ENCODE data around the gene CCNB1IP1.
"Not testable (repeated sequence)": the region's sequence is repeated elsewhere in the genome, so short reads cannot be mapped to it uniquely, and the experiment has no call there.

Gene CCNB1IP1

GRCh38 chr14:20332788-20333493 is at the start of gene CCNB1IP1:
Gene CCNB1IP1 (minus strand): TSS chr14:20333279. CDS start chr14:20316523, 16,756 bp downstream.
- peaks cover 17% of the 10 kb centered on the region for H3K4me1 Mint-ChIP-seq
- peak; percentile 17 to 41 for DNase-seq (ENCODE audit: low spot score in 2 of 2)
- H3K27me3 Mint-ChIP-seq, result no peaks in the 10 kb centered on the region
- peak within 1 kb of the TSS; percentile 96 for H3K4me3 Mint-ChIP-seq
- ATAC-seq (ENCODE audit: low read depth), result peak; percentile 98
- H3K27ac Mint-ChIP-seq, result peak within 1 kb of the TSS; percentile 92
- no peaks in the 10 kb centered on the region for H3K36me3 Mint-ChIP-seq
- H3K9me3 Mint-ChIP-seq, result no peaks in the 10 kb centered on the region

GRCh38 chr14:20382526-20382925 is 49.4 kb upstream of the CCNB1IP1 start:
- Mint-ChIP-seq H3K4me1 (peaks cover 1% of the 10 kb centered on the region), H3K27ac (peak overlapping the region; percentile 18), H3K36me3 (peaks cover 50% of the 10 kb centered on the region), H3K9me3 (no peaks in the 10 kb centered on the region), H3K4me3 (no peak overlapping the region), H3K27me3 (no peaks in the 10 kb centered on the region)
- DNase-seq (ENCODE audit: low spot score in 2 of 2), result no peak
- no peak for ATAC-seq (ENCODE audit: low read depth)

DNA sequence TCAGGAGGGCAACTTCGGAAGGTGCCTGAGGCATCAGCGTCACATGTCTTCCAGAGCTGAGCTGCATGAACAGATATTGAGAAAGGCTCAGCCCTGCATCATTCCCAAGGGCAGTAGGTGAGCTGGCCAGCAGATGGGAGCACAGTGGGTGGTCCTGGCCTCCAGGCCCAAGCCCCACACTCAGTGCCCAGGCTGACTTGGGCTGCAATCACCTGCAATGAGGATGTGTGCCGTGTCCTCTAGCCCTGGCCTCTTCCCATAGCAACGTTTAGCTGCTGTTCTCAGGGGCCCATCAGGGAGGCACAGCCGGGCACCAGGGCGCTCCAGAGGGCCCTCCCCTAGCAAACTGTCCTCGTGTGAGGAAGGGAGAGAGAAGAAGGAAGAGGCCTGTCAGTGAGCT is 48.3 kb upstream of the CCNB1IP1 start:
- ATAC-seq (ENCODE audit: low read depth), result no peak
- no peaks in the 10 kb centered on the region for H3K9me3 Mint-ChIP-seq
- no peak overlapping the region for H3K4me3 Mint-ChIP-seq
- no peaks in the 10 kb centered on the region for H3K4me1 Mint-ChIP-seq
- H3K27me3 Mint-ChIP-seq, result no peaks in the 10 kb centered on the region
- peak overlapping the region; percentile 32 for H3K27ac Mint-ChIP-seq
- DNase-seq (ENCODE audit: low spot score in 2 of 2), result no peak
- H3K36me3 Mint-ChIP-seq, result peaks cover 56% of the 10 kb centered on the region

DNA sequence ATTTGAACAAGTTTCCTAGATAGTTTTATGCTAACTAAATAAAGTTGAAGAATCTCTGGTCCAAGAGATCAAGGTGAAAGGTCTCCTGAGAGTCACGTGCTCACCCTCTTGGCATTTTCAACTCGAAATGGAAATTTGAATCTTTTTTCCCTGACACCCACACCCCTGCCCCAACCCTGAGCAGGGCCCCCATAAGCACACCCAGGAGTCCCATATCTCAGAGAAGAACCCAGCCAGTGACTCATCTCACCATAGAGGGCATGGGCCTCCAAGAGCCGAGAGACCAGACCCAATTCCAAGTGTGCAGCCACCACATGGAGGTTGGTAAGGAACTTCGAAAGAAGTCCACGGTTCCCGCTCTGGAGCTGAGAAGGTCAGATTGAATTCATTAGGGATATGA is 47.6 kb upstream of the CCNB1IP1 start:
- peaks cover 57% of the 10 kb centered on the region for H3K36me3 Mint-ChIP-seq
- no peaks in the 10 kb centered on the region for H3K9me3 Mint-ChIP-seq
- no peaks in the 10 kb centered on the region for H3K4me1 Mint-ChIP-seq
- H3K4me3 Mint-ChIP-seq, result no peak overlapping the region
- no peak for ATAC-seq (ENCODE audit: low read depth)
- H3K27me3 Mint-ChIP-seq, result no peaks in the 10 kb centered on the region
- DNase-seq (ENCODE audit: low spot score in 2 of 2), result no peak
- H3K27ac Mint-ChIP-seq, result peak overlapping the region; percentile 32

- DNase-seq (ENCODE audit: low spot score in 2 of 2) (no peak), ATAC-seq (ENCODE audit: low read depth) (no peak)
- Mint-ChIP-seq H3K4me1 (no peaks in the 10 kb centered on the region), H3K27ac (peak overlapping the region; percentile 60), H3K9me3 (no peaks in the 10 kb centered on the region), H3K4me3 (no peak overlapping the region), H3K36me3 (peaks cover 61% of the 10 kb centered on the region), H3K27me3 (no peaks in the 10 kb centered on the region)
These were observed 46.7 kb upstream of the CCNB1IP1 start for GRCh38 chr14:20379743-20380142.

DNA sequence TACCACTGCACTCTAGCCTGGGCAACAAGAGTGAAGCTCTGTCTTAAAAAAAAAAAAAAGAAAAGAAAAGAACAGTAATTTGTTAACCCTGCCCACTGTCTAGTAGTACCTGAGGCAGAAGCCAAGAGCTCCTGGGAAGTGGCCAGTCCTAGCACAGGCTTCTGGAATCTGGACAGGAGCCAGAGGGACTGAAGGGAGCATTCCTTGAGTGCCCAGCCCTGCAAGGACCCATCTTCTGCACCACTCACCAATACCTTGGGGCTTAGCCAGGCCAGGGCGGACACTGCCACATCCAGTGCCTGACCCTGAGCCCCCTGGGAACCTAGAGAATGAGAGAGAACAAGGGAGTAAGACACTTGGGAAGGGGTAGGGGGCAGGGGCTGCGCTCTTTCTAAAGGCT is 44.1 kb upstream of the CCNB1IP1 start:
- no peak overlapping the region for H3K4me3 Mint-ChIP-seq
- no peaks in the 10 kb centered on the region for H3K27me3 Mint-ChIP-seq
- ATAC-seq (ENCODE audit: low read depth), result no peak
- no peaks in the 10 kb centered on the region for H3K4me1 Mint-ChIP-seq
- no peak overlapping the region for H3K27ac Mint-ChIP-seq
- peaks cover 65% of the 10 kb centered on the region for H3K36me3 Mint-ChIP-seq
- H3K9me3 Mint-ChIP-seq, result no peaks in the 10 kb centered on the region
- DNase-seq (ENCODE audit: low spot score in 2 of 2), result no peak

DNA sequence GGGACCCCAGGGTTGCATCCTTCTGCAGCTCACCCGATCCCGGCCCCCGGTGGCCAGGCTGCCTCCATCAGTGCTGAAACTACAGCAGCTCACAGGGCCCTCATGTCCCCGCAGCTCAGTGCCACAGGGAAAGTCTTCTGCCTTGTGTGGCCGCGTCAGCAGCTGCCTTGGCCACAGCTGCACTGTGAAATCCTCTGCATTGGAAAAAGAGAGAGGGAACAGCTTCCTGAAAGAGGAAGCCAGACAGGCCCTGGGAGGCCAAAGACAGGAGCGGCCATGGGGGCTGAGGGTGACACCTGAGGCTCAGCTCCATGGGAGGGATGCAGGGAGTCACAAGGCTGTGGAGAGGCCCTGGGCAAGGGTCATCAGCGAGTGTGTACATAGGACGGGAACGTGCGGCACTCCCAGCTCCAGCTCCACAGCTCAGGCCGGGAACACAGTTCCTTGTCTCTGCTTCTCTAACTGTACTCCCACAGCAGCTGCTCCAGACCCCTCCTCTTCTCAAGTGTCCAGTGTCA is 43.1 kb upstream of the CCNB1IP1 start:
- Mint-ChIP-seq H3K27ac (no peak overlapping the region), H3K27me3 (no peaks in the 10 kb centered on the region), H3K4me3 (no peak overlapping the region), H3K9me3 (no peaks in the 10 kb centered on the region), H3K36me3 (peaks cover 68% of the 10 kb centered on the region), H3K4me1 (no peaks in the 10 kb centered on the region)
- DNase-seq (ENCODE audit: low spot score in 2 of 2) (no peak), ATAC-seq (ENCODE audit: low read depth) (no peak)

DNA sequence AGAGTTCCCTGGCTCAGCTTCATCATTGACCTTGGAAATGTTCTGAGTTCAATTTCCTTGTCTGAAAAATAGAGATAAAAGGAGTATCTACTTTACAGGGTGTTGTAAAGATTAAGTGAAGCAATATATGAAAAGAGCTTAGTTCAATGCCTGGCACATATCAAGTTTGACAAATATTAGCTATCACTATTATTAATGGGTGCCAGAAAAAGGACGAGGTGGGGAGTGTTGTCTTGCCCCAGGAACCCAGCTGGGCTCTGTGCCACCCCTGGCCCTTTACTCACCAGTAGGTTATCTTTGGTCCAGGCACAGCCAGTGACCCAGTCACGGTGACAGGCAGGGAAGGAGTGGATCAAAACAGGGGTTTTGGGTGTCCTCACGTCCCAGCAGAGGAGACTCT is 42.4 kb upstream of the CCNB1IP1 start:
- Mint-ChIP-seq H3K27me3 (no peaks in the 10 kb centered on the region), H3K27ac (no peak overlapping the region), H3K36me3 (peaks cover 69% of the 10 kb centered on the region), H3K4me1 (no peaks in the 10 kb centered on the region), H3K4me3 (no peak overlapping the region), H3K9me3 (no peaks in the 10 kb centered on the region)
- ATAC-seq (ENCODE audit: low read depth) (no peak), DNase-seq (ENCODE audit: low spot score in 2 of 2) (no peak)

DNA sequence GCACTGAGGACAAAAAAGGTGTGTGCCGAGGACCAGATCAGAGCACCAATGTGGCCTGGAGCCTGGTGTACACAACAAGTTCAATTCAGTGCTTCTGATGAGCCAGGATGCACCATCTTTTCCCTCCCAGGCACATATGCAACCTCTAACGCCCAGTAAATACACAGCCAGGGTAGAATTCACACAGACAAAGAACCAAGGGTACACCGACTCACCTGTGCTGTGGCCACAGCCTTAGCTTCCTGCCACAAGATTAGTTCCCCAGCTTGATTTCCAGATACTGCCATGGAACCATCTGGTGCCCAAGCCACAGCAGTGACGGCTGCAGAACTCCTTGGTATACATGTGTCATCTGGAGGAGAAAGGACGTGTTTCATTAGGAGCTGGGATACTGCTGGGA is 39.7 kb upstream of the CCNB1IP1 start:
- Mint-ChIP-seq H3K4me1 (peaks cover 2% of the 10 kb centered on the region), H3K36me3 (peaks cover 71% of the 10 kb centered on the region), H3K27ac (no peak overlapping the region), H3K4me3 (no peak overlapping the region), H3K27me3 (no peaks in the 10 kb centered on the region), H3K9me3 (peaks cover 2% of the 10 kb centered on the region)
- DNase-seq (ENCODE audit: low spot score in 2 of 2), result no peak
- ATAC-seq (ENCODE audit: low read depth), result no peak

DNA sequence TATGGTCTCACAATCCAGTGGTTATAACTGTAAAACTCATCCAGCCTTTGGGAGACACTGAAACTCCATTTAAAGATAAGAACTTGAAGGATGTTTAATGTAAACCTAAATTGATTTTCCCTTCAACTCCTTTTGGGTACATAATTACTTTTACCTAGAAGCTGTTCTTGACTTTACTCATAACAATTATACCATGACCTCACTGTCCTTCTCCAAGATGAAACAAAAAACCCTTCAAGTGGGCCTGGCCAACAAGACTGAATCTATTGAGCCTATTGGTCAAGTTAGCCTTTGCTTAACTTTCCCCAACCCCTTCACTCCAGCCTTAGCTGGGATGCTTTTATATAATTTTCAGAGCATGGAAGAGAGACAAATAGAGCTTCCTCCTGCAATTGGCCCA is 32.8 kb upstream of the CCNB1IP1 start:
- Mint-ChIP-seq H3K4me3 (no peak overlapping the region), H3K27me3 (no peaks in the 10 kb centered on the region), H3K36me3 (peaks cover 42% of the 10 kb centered on the region), H3K4me1 (peaks cover 3% of the 10 kb centered on the region), H3K27ac (no peak overlapping the region), H3K9me3 (peaks cover 2% of the 10 kb centered on the region)
- ATAC-seq (ENCODE audit: low read depth) (no peak), DNase-seq (ENCODE audit: low spot score in 2 of 2) (no peak)

DNA sequence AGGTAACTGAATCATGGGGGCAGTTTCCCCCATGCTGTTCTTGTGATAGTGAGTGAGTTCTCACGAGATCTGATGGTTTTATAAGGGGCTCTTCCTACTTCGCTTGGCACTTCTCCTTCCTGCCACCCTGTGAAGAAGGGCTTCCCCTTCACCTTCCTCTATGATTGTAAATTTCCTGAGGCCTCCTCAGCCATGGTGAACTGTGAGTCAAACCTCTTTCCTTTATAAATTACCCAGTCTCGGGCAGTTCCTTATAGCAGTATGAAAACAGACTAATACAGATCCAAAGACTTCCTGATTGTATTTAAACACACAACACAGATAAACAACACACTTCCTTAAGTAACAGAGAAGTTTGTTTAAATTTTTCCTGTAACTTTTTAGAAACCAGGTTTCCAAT is 25.4 kb upstream of the CCNB1IP1 start:
- DNase-seq (ENCODE audit: low spot score in 2 of 2); H3K27me3 Mint-ChIP-seq; H3K9me3 Mint-ChIP-seq; H3K4me1 Mint-ChIP-seq; ATAC-seq (ENCODE audit: low read depth); H3K4me3 Mint-ChIP-seq: not testable (repeated sequence)
- peak overlapping the region; percentile 53 for H3K27ac Mint-ChIP-seq
- peaks cover 36% of the 10 kb centered on the region for H3K36me3 Mint-ChIP-seq

DNA sequence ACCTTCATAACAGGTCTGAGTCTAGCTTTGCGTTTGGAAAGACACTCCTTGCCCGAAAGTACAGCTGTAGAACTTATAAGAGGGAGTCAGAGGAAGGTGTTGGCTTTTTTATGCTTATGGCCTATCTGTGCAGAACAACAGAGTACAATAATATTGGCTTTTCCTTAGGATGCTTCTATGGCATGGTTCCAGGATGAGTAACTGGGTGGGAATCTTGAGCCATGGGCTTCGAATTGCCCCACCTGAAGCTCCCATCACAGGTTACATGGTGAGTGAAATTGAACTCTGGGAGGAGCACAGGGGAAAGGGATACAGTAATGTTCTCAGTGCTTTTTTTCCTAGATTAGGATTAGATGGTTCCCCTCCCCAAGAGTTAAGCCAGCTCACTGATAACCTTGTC is 23.3 kb upstream of the CCNB1IP1 start:
- peaks cover 34% of the 10 kb centered on the region for H3K36me3 Mint-ChIP-seq
- H3K4me3 Mint-ChIP-seq, result no peak overlapping the region
- H3K27me3 Mint-ChIP-seq, result no peaks in the 10 kb centered on the region
- peaks cover 8% of the 10 kb centered on the region for H3K4me1 Mint-ChIP-seq
- no peaks in the 10 kb centered on the region for H3K9me3 Mint-ChIP-seq
- ATAC-seq (ENCODE audit: low read depth), result no peak
- peak overlapping the region; percentile 63 for H3K27ac Mint-ChIP-seq
- DNase-seq (ENCODE audit: low spot score in 2 of 2), result no peak

- DNase-seq (ENCODE audit: low spot score in 2 of 2) (no peak), ATAC-seq (ENCODE audit: low read depth) (no peak)
- Mint-ChIP-seq H3K4me1 (no peaks in the 10 kb centered on the region), H3K4me3 (no peak overlapping the region), H3K27ac (no peak overlapping the region), H3K9me3 (no peaks in the 10 kb centered on the region), H3K27me3 (no peaks in the 10 kb centered on the region), H3K36me3 (peaks cover 17% of the 10 kb centered on the region)
These were observed 17.8 kb upstream of the CCNB1IP1 start for GRCh38 chr14:20350860-20351259.

GRCh38 chr14:20350282-20350681 is 17.2 kb upstream of the CCNB1IP1 start:
- H3K36me3 Mint-ChIP-seq, result peaks cover 18% of the 10 kb centered on the region
- no peak overlapping the region for H3K27ac Mint-ChIP-seq
- H3K9me3 Mint-ChIP-seq, result no peaks in the 10 kb centered on the region
- ATAC-seq (ENCODE audit: low read depth) (no peak), DNase-seq (ENCODE audit: low spot score in 2 of 2) (no peak)
- H3K27me3 Mint-ChIP-seq, result no peaks in the 10 kb centered on the region
- no peak overlapping the region for H3K4me3 Mint-ChIP-seq
- peaks cover 2% of the 10 kb centered on the region for H3K4me1 Mint-ChIP-seq

GRCh38 chr14:20347747-20348146 is 14.7 kb upstream of the CCNB1IP1 start:
- no peaks in the 10 kb centered on the region for H3K9me3 Mint-ChIP-seq
- H3K27ac Mint-ChIP-seq, result no peak overlapping the region
- ATAC-seq (ENCODE audit: low read depth), result no peak
- H3K36me3 Mint-ChIP-seq, result peaks cover 13% of the 10 kb centered on the region
- H3K4me3 Mint-ChIP-seq, result no peak overlapping the region
- H3K27me3 Mint-ChIP-seq, result no peaks in the 10 kb centered on the region
- DNase-seq (ENCODE audit: low spot score in 2 of 2), result no peak
- H3K4me1 Mint-ChIP-seq, result peaks cover 11% of the 10 kb centered on the region

Measured in memory B cell (primary cell).